H1 (cell line): ENCODE measurements around the gene KCNC4. TPM values are rescaled to one million over a fixed set of nuclear protein-coding genes. Genes with fewer than 3 reads are reported as not detected.

Source experiments
- BACH1 ChIP-seq: IDR thresholded peaks from 2 replicates; pipeline ENCODE4 v1.6.1; 2012; ENCODE audit warnings: low read length, improper control_type of control experiment
- BCL11A ChIP-seq, 2 experiments: IDR thresholded peaks; one replicate each; pipeline ENCODE4 v1.6.1; 2011; ENCODE audit warnings: low read depth in 2 of 2, low read length in 2 of 2, mild to moderate bottlenecking in 2 of 2
- CREB1 ChIP-seq: IDR thresholded peaks from 2 replicates; pipeline ENCODE4 v1.6.1; 2012; ENCODE audit warnings: inconsistent platforms
- JUN ChIP-seq: IDR thresholded peaks from 2 replicates; pipeline ENCODE4 v1.6.1; 2011; ENCODE audit warnings: low read depth, mild to moderate bottlenecking, improper control_type of control experiment, low read length
- KDM1A ChIP-seq: fragments of 200-600, 300-600 bp; sonication (generic); IDR thresholded peaks from 2 replicates; pipeline ENCODE4 v1.7.1; 2016; ENCODE audit warnings: mild to moderate bottlenecking, low read length, borderline replicate concordance
- SP2 ChIP-seq: IDR thresholded peaks from 2 replicates; pipeline ENCODE4 v1.6.1; 2012; ENCODE audit warnings: mild to moderate bottlenecking, low read length, inconsistent platforms
- SUZ12 ChIP-seq: fragments of 200-600 bp; sonication (generic); IDR thresholded peaks from 2 replicates; pipeline ENCODE4 v1.6.1; 2012; ENCODE audit warnings: mild to moderate bottlenecking, inconsistent platforms, low read length, moderate library complexity, mixed read lengths
- polyA plus RNA-seq, 7 experiments: library from polyadenylated mRNA; depleted of rRNA in 3 of 7; stranded (reverse) in 5 of 7; unstranded in 2 of 7; fragments of >200 nt in 5 of 7; fragments of 200-250 nt in 2 of 7; gene quantifications; 1 replicate in 5 of 7; 2 replicates in 1 of 7; 4 replicates in 1 of 7; pipeline versions ENCODE4 v1.2.1 to v1.2.3, GENCODE V29; 2011 to 2013; ENCODE audit warnings: missing spikeins in 2 of 7, mixed read lengths in 2 of 7
- total RNA-seq: library from RNA; stranded (reverse); fragmentation: NEBNext Ultra II Directional; extraction: Animal tissue kit (Norgen Biotek cat#: 25700); gene quantifications from 2 replicates; pipeline ENCODE4 v1.2.1, GENCODE V29; 2021

The KCNC4 gene
- total and polyA plus RNA-seq, 2 of the 8 experiments (the other 6 are each of a cell fraction or from before 2014, with no cell fraction given): 8.1 to 11.2 TPM

DNA sequence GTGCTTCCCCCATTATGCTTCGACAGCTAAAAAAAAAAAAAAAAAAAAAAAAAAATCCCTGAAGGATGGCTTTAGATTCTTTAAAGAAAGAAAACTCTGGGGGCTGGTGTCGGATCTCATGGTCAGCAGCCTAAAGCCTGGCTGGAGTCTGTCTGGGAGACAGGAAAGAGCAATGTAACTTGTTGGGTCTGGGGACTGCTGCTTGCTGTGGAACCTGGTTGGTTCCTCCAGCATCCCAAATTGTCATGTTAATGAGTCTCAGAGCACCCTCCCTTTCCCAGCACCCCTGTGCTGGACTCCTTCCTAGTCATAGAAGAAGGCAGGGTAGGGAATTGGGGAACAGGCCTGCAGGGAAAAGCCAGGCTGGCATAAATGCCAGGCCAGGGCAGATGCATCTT, 3.0 kb downstream of the KCNC4 start (continued):
- no peak for TF ChIP-seq KDM1A
- no peak for TF ChIP-seq CREB1
- TF ChIP-seq BCL11A (IDR thresholded peaks at IDR 0.05; ENCODE audit: low read depth in 2 of 2, low read length in 2 of 2): no peak
- TF ChIP-seq SP2: no peak
- TF ChIP-seq BACH1: no peak
- no peak for TF ChIP-seq SUZ12
- no peak for TF ChIP-seq JUN
- TF ChIP-seq, all 59 proteins: peak for 0
